Activated T-cell treated with anti-CD3 and anti-CD28 coated beads for 1 hour (primary cell): ENCODE measurements around the gene SEL1L3.

Experiments used
- DNase-seq: peaks from one replicate; pipeline ENCODE4 v3.0.0-alpha.2; 2020; ENCODE audit warnings: low read depth

Gene SEL1L3

GRCh38 chr4:25847329-25847728 lies 15.5 kb downstream of the SEL1L3 start:
- DNase-seq, result no peak

GRCh38 chr4:25845841-25846653 lies 16.7 kb downstream of the SEL1L3 start:
- no peak for DNase-seq

- DNase-seq, result no peak
Observed at GRCh38 chr4:25844961-25845712, 17.7 kb downstream of the SEL1L3 start.

GRCh38 chr4:25843340-25844097 lies 19.3 kb downstream of the SEL1L3 start:
- no peak for DNase-seq

GRCh38 chr4:25842229-25842845 lies 20.5 kb downstream of the SEL1L3 start:
- DNase-seq, result peak; percentile 34

GRCh38 chr4:25839687-25840086 lies 23.1 kb downstream of the SEL1L3 start:
- DNase-seq, result no peak

GRCh38 chr4:25839233-25839632 lies 23.6 kb downstream of the SEL1L3 start:
- no peak for DNase-seq

GRCh38 chr4:25838526-25838925 lies 24.3 kb downstream of the SEL1L3 start:
- DNase-seq, result no peak

GRCh38 chr4:25837107-25837506 lies 25.7 kb downstream of the SEL1L3 start:
- no peak for DNase-seq

- no peak for DNase-seq
Observed at GRCh38 chr4:25835384-25835783, 27.4 kb downstream of the SEL1L3 start.

GRCh38 chr4:25834411-25835107 lies 28.2 kb downstream of the SEL1L3 start:
- DNase-seq, result no peak

- DNase-seq, result no peak
Observed at GRCh38 chr4:25830548-25830947, 32.2 kb downstream of the SEL1L3 start.

- DNase-seq, result no peak
Observed at GRCh38 chr4:25827897-25828296, 34.9 kb downstream of the SEL1L3 start.

- DNase-seq, result no peak
Observed at GRCh38 chr4:25827373-25827772, 35.4 kb downstream of the SEL1L3 start.

- no peak for DNase-seq
Observed at GRCh38 chr4:25826074-25826752, 36.6 kb downstream of the SEL1L3 start.

- no peak for DNase-seq
Observed at GRCh38 chr4:25823632-25824031, 39.2 kb downstream of the SEL1L3 start.

- no peak for DNase-seq
Observed at GRCh38 chr4:25821899-25822298, 40.9 kb downstream of the SEL1L3 start.

GRCh38 chr4:25821267-25821666 lies 41.5 kb downstream of the SEL1L3 start:
- DNase-seq, result no peak

GRCh38 chr4:25818876-25819275 lies 43.9 kb downstream of the SEL1L3 start:
- no peak for DNase-seq

GRCh38 chr4:25818371-25818871 lies 44.4 kb downstream of the SEL1L3 start:
- DNase-seq, result no peak
